OCI-LY7 (cell line): ENCODE data around the gene TMTC1.

Experiments used
- EZH2phosphoT487 ChIP-seq: fragments of 200-600 bp; sonication (generic); IDR thresholded peaks from 2 replicates; pipeline ENCODE4 v1.6.1; 2018; ENCODE audit warnings: low read depth, borderline replicate concordance, mild to moderate bottlenecking, mixed run types, antibody characterized with exemption, low read length, moderate library complexity, mixed read lengths
- TF ChIP-seq, protein P1 (sequence below): fragments of 200-600 bp; sonication (generic); conservative IDR thresholded peaks from 2 replicates; pipeline ENCODE4 v1.5.1; 2014; ENCODE audit warnings: mild to moderate bottlenecking, antibody characterized with exemption, low read length, moderate library complexity, mixed read lengths

DNA sequence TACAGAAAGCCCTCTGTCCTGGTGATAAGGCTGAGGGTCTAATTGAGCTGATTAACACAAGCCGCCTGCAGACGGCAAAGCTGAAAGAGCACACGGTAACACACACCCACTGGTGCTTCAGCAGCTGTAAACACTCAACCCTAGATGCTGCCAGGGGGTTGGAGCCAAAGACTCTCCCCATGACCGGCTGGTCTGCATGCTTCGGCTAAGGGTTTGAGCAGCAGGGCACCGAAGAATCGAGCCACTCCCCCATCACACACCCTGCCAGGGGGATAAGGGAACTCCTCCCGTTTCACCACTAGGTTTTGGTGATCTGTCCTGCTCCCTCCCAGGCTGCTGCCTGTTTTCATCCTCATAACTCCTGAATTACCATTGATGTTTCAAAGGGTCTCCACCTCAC lies 145.2 kb downstream of the TMTC1 start:
- TF ChIP-seq, protein P1, sequence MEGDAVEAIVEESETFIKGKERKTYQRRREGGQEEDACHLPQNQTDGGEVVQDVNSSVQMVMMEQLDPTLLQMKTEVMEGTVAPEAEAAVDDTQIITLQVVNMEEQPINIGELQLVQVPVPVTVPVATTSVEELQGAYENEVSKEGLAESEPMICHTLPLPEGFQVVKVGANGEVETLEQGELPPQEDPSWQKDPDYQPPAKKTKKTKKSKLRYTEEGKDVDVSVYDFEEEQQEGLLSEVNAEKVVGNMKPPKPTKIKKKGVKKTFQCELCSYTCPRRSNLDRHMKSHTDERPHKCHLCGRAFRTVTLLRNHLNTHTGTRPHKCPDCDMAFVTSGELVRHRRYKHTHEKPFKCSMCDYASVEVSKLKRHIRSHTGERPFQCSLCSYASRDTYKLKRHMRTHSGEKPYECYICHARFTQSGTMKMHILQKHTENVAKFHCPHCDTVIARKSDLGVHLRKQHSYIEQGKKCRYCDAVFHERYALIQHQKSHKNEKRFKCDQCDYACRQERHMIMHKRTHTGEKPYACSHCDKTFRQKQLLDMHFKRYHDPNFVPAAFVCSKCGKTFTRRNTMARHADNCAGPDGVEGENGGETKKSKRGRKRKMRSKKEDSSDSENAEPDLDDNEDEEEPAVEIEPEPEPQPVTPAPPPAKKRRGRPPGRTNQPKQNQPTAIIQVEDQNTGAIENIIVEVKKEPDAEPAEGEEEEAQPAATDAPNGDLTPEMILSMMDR: no peak
- TF ChIP-seq EZH2phosphoT487: no peak
